KOPT-K1 (cell line): ENCODE measurements around the gene ROCK2.
"Not testable (repeated sequence)": the region's sequence is repeated elsewhere in the genome, so short reads cannot be mapped to it uniquely, and the experiment has no call there.

Source experiments
- H3K27ac ChIP-seq: fragments of 200-600 bp; sonication (generic); 2 replicates; pipeline ENCODE4 v1.5.1; 2016; ENCODE audit warnings: antibody characterized with exemption, mild to moderate bottlenecking, low read depth, low read length; ENCODE audit not compliant: poor library complexity, severe bottlenecking
- H3K36me3 ChIP-seq: fragments of 200-600 bp; sonication (generic); 2 replicates; pipeline ENCODE4 v1.5.1; 2017; ENCODE audit warnings: antibody characterized with exemption, mild to moderate bottlenecking, low read length, moderate library complexity; ENCODE audit not compliant: insufficient read depth
- H3K9me3 ChIP-seq: fragments of 200-600 bp; sonication (generic); 2 replicates; pipeline ENCODE4 v1.5.1; 2017; ENCODE audit warnings: antibody characterized with exemption, low read length, mild to moderate bottlenecking; ENCODE audit not compliant: insufficient read depth, poor library complexity, severe bottlenecking

ROCK2 gene

DNA sequence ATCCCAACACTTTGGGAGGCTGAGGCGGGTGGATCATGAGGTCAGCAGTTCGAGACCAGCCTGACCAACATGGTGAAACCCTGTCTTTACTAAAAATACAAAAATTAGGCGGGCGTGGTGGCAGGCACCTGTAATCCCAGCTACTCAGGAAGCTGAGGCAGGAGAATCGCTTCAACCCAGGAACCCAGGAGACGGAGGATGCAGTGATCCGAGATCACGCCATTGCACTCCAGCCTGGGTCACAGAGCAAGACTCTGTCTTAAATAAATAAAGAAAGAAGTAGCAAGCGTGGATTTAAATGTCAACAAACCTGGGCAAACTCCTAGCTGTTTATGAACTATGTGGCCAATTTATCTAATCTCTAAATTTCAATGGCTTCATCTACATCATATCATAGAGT lies 82.9 kb downstream of the ROCK2 start:
- H3K27ac ChIP-seq, H3K9me3 ChIP-seq, H3K36me3 ChIP-seq: not testable (repeated sequence)

DNA sequence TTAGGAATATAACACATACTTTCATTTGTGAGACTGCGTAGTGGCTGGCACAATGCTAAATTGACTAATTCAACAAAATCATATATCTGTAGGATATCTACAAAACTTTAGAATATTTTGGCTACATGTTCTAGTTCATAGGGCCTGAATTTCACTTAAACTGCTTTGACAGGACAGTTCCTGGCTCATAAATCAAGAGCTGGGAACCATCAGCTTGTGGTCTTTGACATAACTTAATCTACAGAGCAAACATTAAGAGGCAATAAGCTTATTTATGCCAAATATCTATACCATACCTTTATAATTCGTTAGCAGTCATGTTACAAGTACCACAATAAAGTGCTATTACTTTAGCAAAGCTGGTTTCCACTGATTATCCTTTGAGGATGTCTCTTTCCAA lies 83.5 kb downstream of the ROCK2 start:
- Histone ChIP-seq H3K27ac (no peak overlapping the region), H3K36me3 (peaks cover 8% of the 10 kb centered on the region; the same call in 1 of the 2 replicates)

GRCh38 chr2:11257964-11258363 lies 86.5 kb downstream of the ROCK2 start:
- Histone ChIP-seq H3K9me3 (no peaks in the 10 kb centered on the region), H3K27ac (no peak overlapping the region), H3K36me3 (no peaks in the 10 kb centered on the region; the same call in 1 of the 2 replicates)

More for the DNA sequence above, 83.5 kb downstream of the ROCK2 start:
- no peaks in the 10 kb centered on the region for H3K9me3 ChIP-seq

DNA sequence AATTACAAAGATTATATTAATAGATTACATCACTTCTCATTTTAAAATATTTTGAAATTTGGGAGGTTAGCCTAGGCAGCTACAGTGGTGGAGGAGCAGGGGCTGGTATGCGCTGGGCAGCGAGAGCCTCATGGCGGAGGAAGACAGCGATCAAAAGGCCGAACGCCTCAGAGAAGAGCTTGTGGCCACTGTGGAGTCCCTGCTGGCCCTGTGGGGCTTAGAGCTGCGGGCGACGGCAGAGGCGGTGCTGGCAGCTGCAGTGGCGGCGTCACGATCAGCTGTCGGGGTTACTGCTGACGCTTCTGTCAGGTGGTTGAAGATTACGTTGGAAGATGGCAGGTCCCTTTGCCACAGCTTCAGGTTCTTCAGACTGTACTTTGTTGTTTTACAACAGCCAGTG lies 87.4 kb downstream of the ROCK2 start:
- no peak overlapping the region for H3K27ac ChIP-seq
- H3K36me3 ChIP-seq, result no peaks in the 10 kb centered on the region; the same call in 1 of the 2 replicates

GRCh38 chr2:11256166-11256565 lies 88.3 kb downstream of the ROCK2 start:
- H3K27ac ChIP-seq, result no peak overlapping the region
- H3K9me3 ChIP-seq, result no peaks in the 10 kb centered on the region
- H3K36me3 ChIP-seq, result no peaks in the 10 kb centered on the region; the same call in 1 of the 2 replicates

More for the DNA sequence above, 87.4 kb downstream of the ROCK2 start:
- H3K9me3 ChIP-seq, result no peaks in the 10 kb centered on the region

GRCh38 chr2:11254100-11254536 lies 90.3 kb downstream of the ROCK2 start:
- Histone ChIP-seq H3K9me3 (no peaks in the 10 kb centered on the region), H3K27ac (no peak overlapping the region), H3K36me3 (no peaks in the 10 kb centered on the region; the same call in 1 of the 2 replicates)

GRCh38 chr2:11252458-11252857 lies 92.0 kb downstream of the ROCK2 start:
- peaks cover 11% of the 10 kb centered on the region for H3K36me3 ChIP-seq
- H3K9me3 ChIP-seq, H3K27ac ChIP-seq: not testable (repeated sequence)

DNA sequence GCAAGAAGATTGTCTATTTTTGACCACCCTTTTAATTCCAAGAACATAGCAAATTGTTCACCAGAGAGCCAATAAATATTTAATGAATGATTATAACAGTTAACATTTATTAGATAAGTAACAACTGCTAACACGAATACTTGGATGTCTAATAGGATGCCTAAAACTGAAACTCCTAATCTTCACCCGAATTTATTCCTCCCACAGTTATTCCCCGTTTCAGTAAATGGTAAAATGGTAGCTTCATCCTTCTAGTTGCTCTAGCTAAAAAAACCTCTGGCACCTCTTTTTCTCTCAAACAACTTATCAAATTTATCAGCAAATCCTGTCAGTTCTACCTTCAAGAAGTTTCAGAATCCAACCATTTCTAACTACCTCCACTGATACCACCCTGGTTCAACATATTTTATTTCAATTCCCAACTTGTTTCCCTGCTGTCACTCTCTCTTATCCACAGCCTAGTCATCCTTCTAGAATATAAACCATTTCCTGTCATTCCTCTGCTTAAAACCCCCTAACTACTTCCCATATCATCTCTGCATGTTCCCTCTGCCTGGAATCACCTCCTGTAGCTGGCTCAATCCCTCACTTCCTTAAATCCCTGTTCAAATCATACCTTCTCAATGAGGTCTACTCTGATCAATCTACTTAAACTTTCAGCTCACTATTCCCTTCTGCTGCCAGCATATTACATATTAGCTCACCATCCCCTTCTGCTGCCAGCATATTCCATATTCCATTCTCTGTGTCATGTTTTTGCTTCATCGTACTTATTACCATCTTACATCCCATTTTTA lies 93.8 kb downstream of the ROCK2 start:
- Histone ChIP-seq H3K36me3 (peaks cover 20% of the 10 kb centered on the region), H3K9me3 (no peaks in the 10 kb centered on the region), H3K27ac (no peak overlapping the region)

GRCh38 chr2:11245322-11245721 lies 99.1 kb downstream of the ROCK2 start:
- Histone ChIP-seq H3K36me3 (peaks cover 20% of the 10 kb centered on the region), H3K27ac (no peak overlapping the region), H3K9me3 (no peaks in the 10 kb centered on the region)

DNA sequence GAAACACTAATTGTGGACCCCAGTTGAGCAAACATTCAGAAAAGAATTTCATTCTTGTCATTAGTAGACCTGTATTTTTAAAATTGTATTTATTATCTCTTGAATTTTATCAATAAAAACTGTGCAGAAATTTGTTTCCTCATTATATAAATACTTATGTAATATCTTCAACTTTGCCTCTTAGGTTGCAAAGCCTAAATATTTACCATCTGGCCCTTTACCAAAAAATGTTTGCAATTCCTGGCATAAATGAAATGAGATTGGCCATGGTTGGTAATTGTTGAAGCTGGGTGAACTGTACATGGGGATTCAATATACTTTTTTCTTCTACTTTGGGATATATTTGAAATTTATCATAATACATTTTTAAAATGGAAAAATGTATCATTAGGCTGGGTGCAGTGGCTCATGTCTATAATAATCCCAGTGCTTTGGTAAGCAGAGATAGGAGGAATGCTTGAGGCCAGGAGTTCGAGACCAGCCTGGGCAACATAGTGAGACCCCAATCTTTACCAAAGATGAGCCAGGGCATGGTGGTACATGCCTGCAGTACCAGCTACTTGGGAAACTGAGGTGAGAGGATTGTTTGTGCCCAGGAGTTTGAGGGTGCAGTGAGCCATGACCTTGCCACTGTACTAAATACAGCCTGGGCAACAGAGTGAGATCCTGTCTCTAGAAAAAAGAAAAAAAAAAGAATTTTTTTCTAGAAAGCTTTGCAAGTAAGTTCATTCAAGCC lies 100.2 kb downstream of the ROCK2 start:
- H3K36me3 ChIP-seq, result peaks cover 20% of the 10 kb centered on the region
- H3K27ac ChIP-seq, result no peak overlapping the region
- no peaks in the 10 kb centered on the region for H3K9me3 ChIP-seq

DNA sequence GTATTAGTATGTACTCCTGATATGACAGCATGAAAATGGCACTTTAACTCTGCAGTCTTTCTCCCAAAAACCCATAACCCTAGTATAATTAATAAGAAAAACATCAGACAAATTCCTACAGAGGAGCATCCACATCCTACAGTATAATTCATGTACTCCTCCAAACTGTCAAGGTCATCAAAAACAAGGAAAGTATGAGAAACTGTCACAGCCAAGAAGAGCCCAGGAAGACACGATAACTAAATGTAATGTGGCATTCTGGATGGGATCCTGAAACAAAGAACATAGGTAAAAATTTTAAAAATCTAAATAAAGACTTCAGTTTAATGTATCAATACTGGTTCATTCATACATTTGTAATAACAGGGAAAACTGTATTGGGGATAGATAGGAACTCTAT lies 100.9 kb downstream of the ROCK2 start:
- Histone ChIP-seq H3K9me3 (no peaks in the 10 kb centered on the region), H3K36me3 (peaks cover 20% of the 10 kb centered on the region), H3K27ac (no peak overlapping the region)

- Histone ChIP-seq H3K36me3 (peaks cover 11% of the 10 kb centered on the region), H3K27ac (no peak overlapping the region), H3K9me3 (no peaks in the 10 kb centered on the region)
These were observed 101.8 kb downstream of the ROCK2 start for GRCh38 chr2:11242542-11243174.

DNA sequence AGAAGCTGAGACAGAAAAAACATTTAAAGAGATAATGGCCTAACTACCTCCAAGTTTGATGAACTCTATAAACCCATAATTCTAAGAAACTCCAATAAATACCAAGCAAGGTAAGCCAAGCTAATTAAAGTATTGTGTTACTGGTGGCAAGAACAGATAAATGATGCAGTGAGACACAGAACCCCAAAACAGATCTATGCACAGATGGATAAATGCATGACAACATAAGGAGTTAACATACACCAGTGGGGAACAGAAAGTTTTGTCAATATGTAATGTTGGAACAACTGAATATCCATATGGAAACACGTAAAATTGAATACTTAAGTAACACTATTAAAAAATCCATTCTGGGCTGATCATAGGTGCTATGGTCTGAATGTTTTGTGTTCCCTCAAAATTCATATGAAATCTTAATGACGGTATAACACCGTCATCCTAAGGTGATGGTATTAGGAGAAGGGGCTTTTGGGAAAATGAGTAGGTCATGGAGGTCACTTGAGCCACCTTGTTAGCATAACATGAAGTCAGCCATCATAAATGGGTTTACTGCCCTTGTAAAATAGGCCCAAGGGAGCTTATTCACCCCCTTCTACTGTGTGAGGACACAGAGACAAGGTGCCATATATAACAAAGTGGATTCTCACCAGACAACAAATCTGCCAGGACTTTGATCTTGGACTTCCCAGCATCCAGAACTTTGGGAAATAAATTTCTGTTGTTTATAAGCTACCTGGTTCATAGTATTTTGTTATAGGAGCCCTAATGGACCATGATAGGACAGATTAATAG lies 102.8 kb downstream of the ROCK2 start:
- no peak overlapping the region for H3K27ac ChIP-seq
- H3K9me3 ChIP-seq, result no peaks in the 10 kb centered on the region
- peaks cover under 1% of the 10 kb centered on the region; the same call in 1 of the 2 replicates for H3K36me3 ChIP-seq

GRCh38 chr2:11239666-11240462 lies 104.6 kb downstream of the ROCK2 start:
- Histone ChIP-seq H3K27ac (no peak overlapping the region), H3K36me3 (0 out of 2 replicates have a peak, but pooled peaks cover 4% of the 10 kb centered on the region), H3K9me3 (no peaks in the 10 kb centered on the region)
